GM21737 (cell line): ENCODE measurements around the gene RAPGEF3.

Source experiments
- ATAC-seq: cut with Tn5 transposase; IDR thresholded peaks from one replicate; pipeline ENCODE4 v1.9.1; 2021; ENCODE audit warnings: mild to moderate bottlenecking, moderate library complexity; ENCODE audit not compliant: unreplicated experiment

The RAPGEF3 gene

DNA sequence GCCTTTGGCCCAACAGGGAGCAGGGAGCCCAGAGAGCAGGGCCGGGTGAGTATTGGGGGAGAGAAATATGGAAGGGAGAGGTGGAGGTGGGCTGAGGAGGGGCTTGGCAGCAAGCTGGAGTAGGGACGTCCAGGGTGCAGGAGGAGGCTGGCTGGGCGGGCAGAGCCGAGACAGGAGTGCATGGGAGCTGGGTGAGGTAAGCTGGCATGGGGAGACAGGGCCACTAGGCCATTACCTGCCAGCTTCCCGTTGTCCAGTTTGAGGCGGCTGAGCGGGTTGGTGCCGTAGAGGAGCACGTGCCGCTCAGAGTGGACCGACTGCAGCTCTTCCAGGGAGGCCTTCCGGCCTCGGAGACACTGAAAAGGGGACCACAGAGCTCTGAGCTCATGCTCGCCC is 32.7 kb upstream of the RAPGEF3 start:
- no peak for ATAC-seq

DNA sequence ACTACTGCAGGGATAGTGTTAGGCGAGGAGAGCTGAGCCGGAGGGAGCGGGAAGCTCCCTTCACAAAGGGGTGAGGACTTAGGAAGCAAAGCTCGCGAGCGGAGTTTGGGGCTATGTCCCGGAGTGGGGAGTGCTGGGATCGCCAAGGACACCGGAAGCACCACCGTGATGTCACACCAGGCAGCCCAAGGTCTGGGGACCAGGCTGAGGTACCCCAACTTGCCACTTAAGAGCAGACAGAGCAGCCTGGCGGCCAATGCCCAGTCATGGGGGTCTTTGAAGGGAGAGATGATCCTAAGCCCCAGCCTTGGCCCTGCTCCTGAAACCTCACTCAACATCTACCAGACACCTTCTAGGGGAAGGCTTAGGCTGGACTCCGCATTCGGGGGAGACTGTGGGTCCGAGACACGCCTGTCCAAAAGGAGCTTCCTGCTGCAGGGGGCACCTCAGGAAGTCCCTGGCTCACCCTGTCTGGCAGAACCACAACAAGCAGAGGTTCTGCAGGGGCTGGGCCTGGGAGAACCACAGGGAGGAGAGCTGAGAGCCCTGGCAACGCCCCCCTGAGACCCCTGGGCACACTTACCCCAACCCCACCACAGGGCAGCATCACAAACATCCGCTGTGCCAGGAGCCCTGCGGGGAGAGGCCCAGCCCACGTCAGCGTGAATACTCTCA is 32.1 kb upstream of the RAPGEF3 start:
- ATAC-seq: no peak

DNA sequence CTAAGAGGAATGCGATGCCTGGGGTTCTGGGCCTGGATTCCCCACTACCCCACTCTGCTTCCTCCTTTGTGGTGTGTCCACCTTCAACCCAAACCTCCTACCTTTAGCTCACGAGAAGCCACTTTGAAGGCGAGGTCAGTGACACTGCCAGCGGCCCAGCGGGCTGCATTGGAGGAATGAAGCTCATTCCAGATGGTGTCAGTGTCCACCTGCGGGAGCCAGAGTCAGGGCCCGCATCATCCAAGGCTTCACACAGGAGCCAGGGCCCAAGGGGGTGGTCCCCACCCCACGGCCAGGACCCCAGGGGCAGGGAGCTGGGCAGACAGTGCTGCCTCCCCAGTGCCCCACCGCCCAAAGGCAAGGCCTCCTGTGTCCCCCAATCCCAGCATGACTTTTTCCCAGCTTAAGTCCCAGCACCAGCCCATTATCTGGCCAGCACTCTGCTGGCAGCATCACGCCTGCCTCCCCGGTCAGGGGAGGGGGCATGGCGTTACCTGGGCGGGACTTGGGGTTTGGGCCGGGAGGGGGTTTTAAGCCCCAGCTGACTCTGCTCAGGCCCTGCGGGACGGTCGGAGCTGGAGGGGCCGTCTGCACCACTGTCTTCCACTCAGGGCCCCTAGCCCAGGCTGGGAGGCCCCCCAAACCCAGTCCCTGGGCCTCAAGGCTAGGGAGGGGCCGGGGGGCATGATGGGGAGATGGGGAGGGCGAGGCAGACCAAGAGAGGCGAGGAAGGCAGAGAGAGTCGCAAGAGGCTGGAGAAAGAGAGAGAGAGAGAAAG is 31.2 kb upstream of the RAPGEF3 start:
- no peak for ATAC-seq

DNA sequence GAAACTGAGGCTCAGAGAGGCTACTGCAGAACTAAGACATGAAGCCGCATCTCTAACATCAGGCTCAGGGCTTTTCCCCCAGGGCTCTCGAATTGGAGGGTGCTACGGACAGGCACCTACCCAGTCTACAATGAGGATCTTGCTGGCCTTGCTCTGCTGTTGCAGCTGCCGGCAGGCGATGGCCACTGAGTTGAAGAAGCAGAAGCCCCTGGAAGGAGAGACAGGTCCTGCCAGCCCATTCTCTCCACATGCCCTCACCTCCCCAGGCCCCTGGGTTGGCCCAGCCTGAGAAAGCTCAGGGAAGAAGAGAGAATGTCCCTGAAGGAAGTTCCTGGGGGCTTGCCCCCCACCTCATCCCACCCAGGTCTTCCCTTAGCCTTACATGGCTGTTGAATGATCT is 30.5 kb upstream of the RAPGEF3 start:
- ATAC-seq: no peak

- no peak for ATAC-seq
These were observed 29.1 kb upstream of the RAPGEF3 start for GRCh38 chr12:47787596-47788319.

DNA sequence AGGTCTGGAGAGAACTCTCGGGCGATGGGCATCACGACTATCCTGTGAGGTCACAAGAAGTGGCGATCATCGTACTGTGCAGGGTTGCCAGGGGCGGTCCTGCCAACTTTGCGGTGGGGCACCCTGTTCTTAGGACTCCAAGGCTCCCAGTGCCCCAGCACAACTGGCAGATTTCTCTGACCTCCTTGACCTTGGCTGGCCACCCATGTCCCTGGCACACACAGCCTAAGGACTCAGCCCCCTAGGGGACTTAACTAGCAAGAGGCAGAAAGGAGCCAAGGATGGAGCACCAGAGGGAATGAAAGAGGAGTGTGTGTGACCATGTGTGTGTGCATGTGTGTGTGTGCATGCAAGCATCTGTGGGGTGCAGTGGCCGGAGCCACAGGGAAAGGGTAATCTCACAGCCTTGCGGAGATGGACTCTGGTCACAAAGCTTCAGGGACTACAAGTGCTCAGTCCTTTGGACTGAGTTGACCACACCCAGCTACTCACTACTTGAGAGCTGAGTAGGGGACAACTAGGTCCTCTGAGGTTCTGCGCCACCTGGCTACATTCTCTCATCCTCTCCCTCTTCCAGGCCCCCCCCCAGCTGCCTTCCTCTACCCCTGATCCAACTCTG is 28.1 kb upstream of the RAPGEF3 start:
- ATAC-seq: no peak

- no peak for ATAC-seq
These were observed 27.4 kb upstream of the RAPGEF3 start for GRCh38 chr12:47785887-47786661.

GRCh38 chr12:47785036-47785886 is 26.6 kb upstream of the RAPGEF3 start:
- ATAC-seq: no peak

- ATAC-seq: no peak
These were observed 25.4 kb upstream of the RAPGEF3 start for GRCh38 chr12:47783821-47784819.

- no peak for ATAC-seq
These were observed 24.5 kb upstream of the RAPGEF3 start for GRCh38 chr12:47783024-47783755.

DNA sequence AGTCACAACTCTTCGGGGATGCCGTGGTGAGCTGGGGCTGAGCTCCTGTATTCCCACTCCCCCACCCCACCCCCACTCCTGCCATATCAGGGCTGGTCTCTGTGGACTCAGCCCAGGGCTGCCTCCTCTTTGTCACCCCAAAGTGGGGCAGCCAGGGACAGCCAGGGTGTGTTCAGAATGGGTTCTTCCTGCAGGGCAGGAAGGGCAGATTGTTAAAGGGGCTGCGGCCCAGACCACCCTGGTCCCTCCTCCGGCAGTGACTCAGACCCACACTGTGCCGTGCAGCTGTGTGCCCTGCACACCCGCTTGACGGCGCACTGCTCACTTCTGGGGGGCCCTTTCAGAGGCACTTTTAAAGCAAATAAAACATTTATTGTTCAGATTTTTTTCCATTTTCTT is 23.7 kb upstream of the RAPGEF3 start:
- no peak for ATAC-seq

GRCh38 chr12:47781479-47782371 is 23.0 kb upstream of the RAPGEF3 start:
- ATAC-seq: no peak

GRCh38 chr12:47779943-47780504 is 21.3 kb upstream of the RAPGEF3 start:
- ATAC-seq: no peak

GRCh38 chr12:47779301-47779942 is 20.7 kb upstream of the RAPGEF3 start:
- ATAC-seq: peak; percentile 57

- ATAC-seq: no peak
These were observed 20.2 kb upstream of the RAPGEF3 start for GRCh38 chr12:47778881-47779280.
